Lower leg skin (tissue), 4 donors: Measurements from ENCODE around the gene PTPRN2. TPM values are rescaled to one million over a fixed set of nuclear protein-coding genes. Genes with fewer than 3 reads are reported as not detected.

Experiments used
- DNase-seq, 2 donors: peaks; one replicate each; pipeline ENCODE4 v3.0.0-alpha.2; 2019; ENCODE audit warnings: low spot score in 2 of 2
- H3K4me3 ChIP-seq: fragments of 200-600 bp; sonication (generic); 2 replicates; pipeline ENCODE4 v1.5.1; 2017; ENCODE audit warnings: mild to moderate bottlenecking, low read depth; ENCODE audit not compliant: poor library complexity, severe bottlenecking
- CTCF ChIP-seq, 3 donors: fragments of 450-650 bp; IDR thresholded peaks; one replicate each; pipeline ENCODE4 v1.5.1; 2016; ENCODE audit warnings: antibody characterized with exemption in 3 of 3, mild to moderate bottlenecking in 3 of 3, moderate library complexity in 2 of 3
- POLR2A ChIP-seq, 2 donors: fragments of 450-650 bp; IDR thresholded peaks; one replicate each; pipeline ENCODE4 v1.6.1; 2016 to 2017; ENCODE audit warnings: antibody characterized with exemption in 2 of 2, mild to moderate bottlenecking in 1 of 2, moderate library complexity in 1 of 2
- WGBS, 2 donors: methylation state at CpG; one replicate each; pipeline ENCODE4 v1.1.5; 2018; 5-methylcytosine and 5-hydroxymethylcytosine counted together
- intact Hi-C: fragments of 100-400 bp; cut with DNase I; formaldehyde crosslinking; loops from one replicate; pipeline ENCODE4 v1.15.0; 2023; ENCODE audit warnings: low total_unique reads
- total RNA-seq, 4 donors: library from RNA; depleted of rRNA; stranded (reverse); fragments of >200 nt; gene quantifications; one replicate each; pipeline ENCODE4 v1.1.0, GENCODE V29; 2016

PTPRN2 gene
- total RNA-seq, 4 donors from 2014 or later, result 0.11 to 1.6 (median 0.92) TPM

DNA sequence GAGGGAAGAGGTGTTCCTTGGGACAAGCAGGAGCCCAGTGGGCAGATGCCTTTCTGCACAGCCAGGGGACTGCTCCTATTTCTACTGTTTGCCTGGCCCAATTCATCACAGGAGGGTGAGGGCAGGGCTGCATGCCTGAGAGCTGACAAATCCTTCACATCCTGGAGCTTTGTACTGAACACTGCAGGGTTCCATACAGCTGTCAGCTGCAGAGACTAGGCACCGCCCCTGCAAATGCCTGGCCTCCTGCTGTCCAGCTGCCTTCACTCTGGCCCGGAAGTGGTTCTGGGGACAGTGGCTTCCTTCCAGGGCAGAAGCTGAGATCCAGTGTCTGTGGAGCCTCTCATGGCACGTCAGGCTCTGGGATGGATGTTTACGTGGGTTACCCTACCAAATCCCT is 780.1 kb downstream of the PTPRN2 start:
- TF ChIP-seq CTCF (IDR thresholded peaks at IDR 0.05) (no peak), POLR2A (IDR thresholded peaks at IDR 0.05) (no peak)
- DNase-seq, result no peak
- H3K4me3 ChIP-seq, result no peak overlapping the region
- intact Hi-C loops, result no loop called here
- 45 to 62% methylated on average over 4 of the region's 4 CpGs for WGBS, 2 donors

GRCh38 chr7:157806711-157807110 is 780.9 kb downstream of the PTPRN2 start:
- H3K4me3 ChIP-seq, result no peak overlapping the region
- TF ChIP-seq CTCF (IDR thresholded peaks at IDR 0.05), result no peak
- TF ChIP-seq POLR2A (IDR thresholded peaks at IDR 0.05), result no peak
- intact Hi-C loops, result no loop called here
- 76 to 94% methylated on average over 2 to 4 of the region's 4 CpGs for WGBS, 2 donors
- DNase-seq, result no peak

GRCh38 chr7:157805713-157806112 is 781.9 kb downstream of the PTPRN2 start:
- intact Hi-C loops, result no loop called here
- TF ChIP-seq CTCF (IDR thresholded peaks at IDR 0.05) (no peak), POLR2A (IDR thresholded peaks at IDR 0.05) (no peak)
- 79 to 84% methylated on average over 6 of the region's 6 CpGs for WGBS, 2 donors
- no peak overlapping the region for H3K4me3 ChIP-seq
- no peak for DNase-seq

- TF ChIP-seq CTCF (IDR thresholded peaks at IDR 0.05), result no peak
- TF ChIP-seq POLR2A (IDR thresholded peaks at IDR 0.05), result no peak
- no peak overlapping the region for H3K4me3 ChIP-seq
- WGBS, 2 donors, result 92 to 96% methylated on average over 5 of the region's 5 CpGs
- intact Hi-C loops, result no loop called here
- no peak for DNase-seq
Observed at GRCh38 chr7:157803906-157804305, 783.7 kb downstream of the PTPRN2 start.

DNA sequence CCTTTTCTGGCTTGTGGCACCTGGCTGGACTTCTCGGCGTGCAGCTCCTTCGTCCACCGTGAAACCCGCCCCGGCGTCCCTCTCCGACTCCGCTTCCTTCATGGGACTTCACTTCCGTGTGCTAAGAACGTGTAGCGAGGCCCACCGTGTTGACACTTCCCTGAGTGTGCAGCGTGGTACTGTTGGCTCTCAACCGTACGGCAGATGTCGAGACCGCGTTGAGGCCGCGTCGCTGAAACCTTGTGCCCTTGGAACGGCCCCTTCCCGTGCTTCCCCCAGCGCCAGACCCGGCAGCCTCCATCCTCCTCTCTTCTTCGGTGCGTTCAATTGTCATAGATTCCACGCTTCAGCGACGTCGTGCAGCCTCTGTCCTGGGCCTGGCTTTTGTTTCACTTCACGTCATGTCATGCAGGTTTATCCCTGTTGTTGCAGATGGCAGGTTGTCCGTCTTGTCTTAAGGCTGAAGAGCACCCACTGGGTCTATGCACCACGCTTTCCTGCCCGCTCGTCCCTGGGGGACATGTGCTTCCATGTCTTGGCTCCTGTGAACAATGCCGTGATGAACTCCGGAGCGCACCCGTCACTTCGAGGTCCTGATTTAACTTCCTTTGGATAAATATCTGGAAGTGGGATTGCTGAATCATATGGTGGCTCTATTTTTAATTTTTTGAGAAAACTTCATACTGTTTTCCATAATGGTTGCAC is 785.5 kb downstream of the PTPRN2 start:
- H3K4me3 ChIP-seq, result no peak overlapping the region
- intact Hi-C loops, result no loop called here
- DNase-seq, result no peak
- WGBS, 2 donors, result 95 to 96% methylated on average over 42 of the region's 42 CpGs
- TF ChIP-seq POLR2A (IDR thresholded peaks at IDR 0.05) (no peak), CTCF (IDR thresholded peaks at IDR 0.05) (no peak)

GRCh38 chr7:157801113-157801512 is 786.5 kb downstream of the PTPRN2 start:
- TF ChIP-seq CTCF (IDR thresholded peaks at IDR 0.05) (no peak), POLR2A (IDR thresholded peaks at IDR 0.05) (no peak)
- intact Hi-C loops, result no loop called here
- 86% methylated on average over 21 of the region's 21 CpGs for WGBS, 2 donors

More at GRCh38 chr7:157801113-157801512, 786.5 kb downstream of the PTPRN2 start:
- DNase-seq, result no peak
- no peak overlapping the region for H3K4me3 ChIP-seq
